HepG2 (cell line): ENCODE data around the gene PCIF1. TPM values are rescaled to one million over a fixed set of nuclear protein-coding genes. Genes with fewer than 3 reads are reported as not detected.

Experiments
- BATF2 ChIP-seq: sonication (generic); formaldehyde crosslinking; IDR thresholded peaks from 2 replicates; pipeline ENCODE4 v1.8.0; 2022; ENCODE audit warnings: mild to moderate bottlenecking, missing genetic modification reagents, moderate library complexity
- GLMP ChIP-seq: sonication (generic); formaldehyde crosslinking; IDR thresholded peaks from 2 replicates; pipeline ENCODE4 v1.9.0; 2021; ENCODE audit warnings: missing genetic modification reagents, mild to moderate bottlenecking, borderline replicate concordance
- KLF15 ChIP-seq: sonication (generic); formaldehyde crosslinking; IDR thresholded peaks from 2 replicates; pipeline ENCODE4 v1.8.1; 2023; ENCODE audit warnings: borderline replicate concordance, mild to moderate bottlenecking, inconsistent platforms, missing genetic modification reagents, mixed read lengths
- MTF1 ChIP-seq: sonication (generic); formaldehyde crosslinking; IDR thresholded peaks from 2 replicates; pipeline ENCODE4 v1.5.0; 2020; ENCODE audit warnings: missing genetic modification reagents
- NCOR1 ChIP-seq: fragments of 200-600 bp; sonication (generic); IDR thresholded peaks from 2 replicates; pipeline ENCODE4 v1.7.0; 2017; ENCODE audit warnings: antibody characterized with exemption, low read length, borderline replicate concordance
- PHF20 ChIP-seq: sonication (generic); formaldehyde crosslinking; IDR thresholded peaks from 2 replicates; pipeline ENCODE4 v1.5.0; 2020; ENCODE audit warnings: mild to moderate bottlenecking, missing genetic modification reagents
- POLR2G ChIP-seq: fragments of 200-400 bp; formaldehyde crosslinking; IDR thresholded peaks from 2 replicates; pipeline ENCODE4 v1.6.1; 2018; ENCODE audit warnings: mild to moderate bottlenecking, low read depth, low read length, moderate library complexity
- PPARG ChIP-seq: conservative IDR thresholded peaks from 2 replicates; pipeline ENCODE4 v1.6.1; 2016; ENCODE audit warnings: missing biosample characterization, missing genetic modification reagents
- RBM39 ChIP-seq: fragments of 200-400 bp; formaldehyde crosslinking; IDR thresholded peaks from one replicate; pipeline ENCODE4 v1.6.1; 2018; ENCODE audit warnings: antibody characterized with exemption, mild to moderate bottlenecking, low read depth, low read length; ENCODE audit not compliant: poor library complexity, severe bottlenecking
- SALL2 ChIP-seq: sonication (generic); formaldehyde crosslinking; IDR thresholded peaks from 2 replicates; pipeline ENCODE4 v1.8.1; 2023; ENCODE audit warnings: mild to moderate bottlenecking, missing genetic modification reagents, inconsistent platforms
- TBP ChIP-seq: sonication (generic); formaldehyde crosslinking; IDR thresholded peaks from 2 replicates; pipeline ENCODE4 v1.5.0; 2020; ENCODE audit warnings: missing genetic modification reagents
- TFDP1 ChIP-seq: IDR thresholded peaks from 2 replicates; pipeline ENCODE4 v1.6.1; 2016; ENCODE audit warnings: missing compliant biosample characterization, missing genetic modification reagents, borderline replicate concordance
- ZKSCAN8 ChIP-seq: IDR thresholded peaks from 2 replicates; pipeline ENCODE4 v1.6.1; 2016; ENCODE audit warnings: borderline replicate concordance, missing genetic modification reagents, missing compliant biosample characterization
- ZNF296 ChIP-seq: sonication (generic); formaldehyde crosslinking; conservative IDR thresholded peaks from 2 replicates; pipeline ENCODE4 v1.5.0; 2020; ENCODE audit warnings: mild to moderate bottlenecking, missing genetic modification reagents
- ZNF329 ChIP-seq: sonication (generic); formaldehyde crosslinking; IDR thresholded peaks from 2 replicates; pipeline ENCODE4 v1.9.0; 2021; ENCODE audit warnings: low read depth, mild to moderate bottlenecking, missing genetic modification reagents
- ZNF350 ChIP-seq: sonication (generic); formaldehyde crosslinking; IDR thresholded peaks from 2 replicates; pipeline ENCODE4 v1.4.0; 2020; ENCODE audit warnings: mild to moderate bottlenecking, low read depth, missing genetic modification reagents, borderline replicate concordance
- ZNF564 ChIP-seq: sonication (generic); formaldehyde crosslinking; IDR thresholded peaks from 2 replicates; pipeline ENCODE4 v1.8.1; 2023; ENCODE audit warnings: mild to moderate bottlenecking, missing genetic modification reagents
- ZNF629 ChIP-seq: sonication (generic); formaldehyde crosslinking; conservative IDR thresholded peaks from 2 replicates; pipeline ENCODE4 v1.5.0; 2020; ENCODE audit warnings: missing genetic modification reagents
- ZNF724P ChIP-seq: sonication (generic); formaldehyde crosslinking; IDR thresholded peaks from 2 replicates; pipeline ENCODE4 v1.8.0; 2022; ENCODE audit warnings: missing genetic modification reagents, borderline replicate concordance
- ZNF746 ChIP-seq: sonication (generic); formaldehyde crosslinking; IDR thresholded peaks from 2 replicates; pipeline ENCODE4 v1.8.0; 2022; ENCODE audit warnings: mild to moderate bottlenecking, missing genetic modification reagents
- ZNF775 ChIP-seq: sonication (generic); formaldehyde crosslinking; IDR thresholded peaks from 2 replicates; pipeline ENCODE4 v1.4.0; 2020; ENCODE audit warnings: missing genetic modification reagents, mild to moderate bottlenecking, moderate library complexity, borderline replicate concordance
- polyA plus RNA-seq, 8 experiments: library from polyadenylated mRNA; depleted of rRNA in 3 of 8; stranded (reverse) in 7 of 8; unstranded in 1 of 8; fragments of >200 nt; fragmentation: Illumina TruSeq in 4 of 8; extraction: Trizol in 4 of 8; gene quantifications; 2 replicates each; pipeline versions ENCODE4 v1.2.1 to v1.2.3, GENCODE V29; 2011 to 2016; ENCODE audit warnings: low read depth in 4 of 8, missing spikeins in 1 of 8, mixed read lengths in 1 of 8; ENCODE audit not compliant: insufficient read depth in 1 of 8
- total RNA-seq, 5 experiments: library from RNA; depleted of rRNA; stranded (reverse); fragments of >200 nt; fragmentation: Illumina TruSeq; extraction: Trizol; gene quantifications; 2 replicates each; pipeline ENCODE4 v1.2.3, GENCODE V29; 2016; ENCODE audit warnings: low read depth in 1 of 5
- TF ChIP-seq, protein P1 (sequence below): fragments of 450-650 bp; IDR thresholded peaks from 2 replicates; pipeline ENCODE4 v1.6.1; 2016
- TF ChIP-seq, protein P2 (sequence below): sonication (generic); formaldehyde crosslinking; IDR thresholded peaks from 2 replicates; pipeline ENCODE4 v1.5.1; 2020; ENCODE audit warnings: missing genetic modification reagents, mild to moderate bottlenecking, borderline replicate concordance

Gene PCIF1
- total and polyA plus RNA-seq, 2 of the 13 experiments (the other 11 are each of a cell fraction or from before 2014, with no cell fraction given) = 20.9 to 24.4 TPM

GRCh38 chr20:45911486-45912343 lies 22.8 kb upstream of the PCIF1 start, which contains the start of gene PLTP (continued):
- no peak for TF ChIP-seq TBP (CRISPR knock-in tag)
- TF ChIP-seq ZNF329 (CRISPR knock-in tag) = no peak
- no peak for TF ChIP-seq GLMP (CRISPR knock-in tag)
- no peak for TF ChIP-seq MTF1
- no peak for TF ChIP-seq ZKSCAN8 (CRISPR knock-in tag)
- TF ChIP-seq PHF20 (CRISPR knock-in tag) = no peak
- no peak for TF ChIP-seq ZNF775 (CRISPR knock-in tag)
- TF ChIP-seq ZNF629 (CRISPR knock-in tag) = peak; percentile 41; the same call in 1 of the 2 replicates
- peak; percentile 62 for TF ChIP-seq RBM39
- no peak for TF ChIP-seq KLF15 (CRISPR knock-in tag)
- TF ChIP-seq BATF2 (CRISPR knock-in tag) = peak; percentile 75; the same call in 1 of the 2 replicates
- TF ChIP-seq ZNF296 (CRISPR knock-in tag) = no peak
- TF ChIP-seq ZNF746 (CRISPR knock-in tag) = no peak
- no peak for TF ChIP-seq SALL2 (CRISPR knock-in tag)
- TF ChIP-seq, protein P1, sequence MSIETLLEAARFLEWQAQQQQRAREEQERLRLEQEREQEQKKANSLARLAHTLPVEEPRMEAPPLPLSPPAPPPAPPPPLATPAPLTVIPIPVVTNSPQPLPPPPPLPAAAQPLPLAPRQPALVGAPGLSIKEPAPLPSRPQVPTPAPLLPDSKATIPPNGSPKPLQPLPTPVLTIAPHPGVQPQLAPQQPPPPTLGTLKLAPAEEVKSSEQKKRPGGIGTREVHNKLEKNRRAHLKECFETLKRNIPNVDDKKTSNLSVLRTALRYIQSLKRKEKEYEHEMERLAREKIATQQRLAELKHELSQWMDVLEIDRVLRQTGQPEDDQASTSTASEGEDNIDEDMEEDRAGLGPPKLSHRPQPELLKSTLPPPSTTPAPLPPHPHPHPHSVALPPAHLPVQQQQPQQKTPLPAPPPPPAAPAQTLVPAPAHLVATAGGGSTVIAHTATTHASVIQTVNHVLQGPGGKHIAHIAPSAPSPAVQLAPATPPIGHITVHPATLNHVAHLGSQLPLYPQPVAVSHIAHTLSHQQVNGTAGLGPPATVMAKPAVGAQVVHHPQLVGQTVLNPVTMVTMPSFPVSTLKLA = no peak
- TF ChIP-seq, protein P2, sequence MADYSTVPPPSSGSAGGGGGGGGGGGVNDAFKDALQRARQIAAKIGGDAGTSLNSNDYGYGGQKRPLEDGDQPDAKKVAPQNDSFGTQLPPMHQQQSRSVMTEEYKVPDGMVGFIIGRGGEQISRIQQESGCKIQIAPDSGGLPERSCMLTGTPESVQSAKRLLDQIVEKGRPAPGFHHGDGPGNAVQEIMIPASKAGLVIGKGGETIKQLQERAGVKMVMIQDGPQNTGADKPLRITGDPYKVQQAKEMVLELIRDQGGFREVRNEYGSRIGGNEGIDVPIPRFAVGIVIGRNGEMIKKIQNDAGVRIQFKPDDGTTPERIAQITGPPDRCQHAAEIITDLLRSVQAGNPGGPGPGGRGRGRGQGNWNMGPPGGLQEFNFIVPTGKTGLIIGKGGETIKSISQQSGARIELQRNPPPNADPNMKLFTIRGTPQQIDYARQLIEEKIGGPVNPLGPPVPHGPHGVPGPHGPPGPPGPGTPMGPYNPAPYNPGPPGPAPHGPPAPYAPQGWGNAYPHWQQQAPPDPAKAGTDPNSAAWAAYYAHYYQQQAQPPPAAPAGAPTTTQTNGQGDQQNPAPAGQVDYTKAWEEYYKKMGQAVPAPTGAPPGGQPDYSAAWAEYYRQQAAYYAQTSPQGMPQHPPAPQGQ = no peak
- TF ChIP-seq NCOR1 = no peak
- TF ChIP-seq ZNF564 (CRISPR knock-in tag) = no peak
- peak; percentile 52; the same call in 1 of the 2 replicates for TF ChIP-seq POLR2G
- no peak for TF ChIP-seq PPARG (CRISPR knock-in tag)
- TF ChIP-seq ZNF350 (CRISPR knock-in tag) = no peak; the same call in 1 of the 2 replicates
- no peak for TF ChIP-seq ZNF724P (CRISPR knock-in tag)
- TF ChIP-seq TFDP1 (CRISPR knock-in tag) = no peak
